SK-N-MC (cell line): Measurements from ENCODE around the gene NTSR1.

ENCODE experiments used
- DNase-seq: peaks from one replicate; pipeline ENCODE4 v3.0.0-alpha.2; 2011; ENCODE audit warnings: low read depth, low spot score
- H3K27ac ChIP-seq: fragments of 200-600 bp; sonication (generic); 2 replicates; pipeline ENCODE4 v1.5.1; 2016; ENCODE audit warnings: mixed run types
- H3K36me3 ChIP-seq: fragments of 200-600 bp; sonication (generic); 2 replicates; pipeline ENCODE4 v1.6.1; 2017; ENCODE audit warnings: antibody characterized with exemption, low read length, mixed read lengths; ENCODE audit not compliant: insufficient read depth
- H3K4me3 ChIP-seq: fragments of 200-600 bp; sonication (generic); 2 replicates; pipeline ENCODE4 v1.5.1; 2016
- H3K9ac ChIP-seq: fragments of 200-600 bp; sonication (generic); 2 replicates; pipeline ENCODE4 v1.8.0; 2017; ENCODE audit warnings: mixed run types, mixed read lengths; ENCODE audit not compliant: insufficient read length
- H3K9me3 ChIP-seq: fragments of 200-600 bp; sonication (generic); 2 replicates; pipeline ENCODE4 v1.6.1; 2017; ENCODE audit warnings: low read depth, mild to moderate bottlenecking, antibody characterized with exemption, low read length, moderate library complexity, mixed read lengths
- EZH2 ChIP-seq: fragments of 200-600 bp; sonication (generic); IDR thresholded peaks from one replicate; pipeline ENCODE4 v1.6.1; 2017; ENCODE audit warnings: antibody characterized with exemption
- FOXP2 ChIP-seq: optimal IDR thresholded peaks from 2 replicates; pipeline ENCODE3; 2011; ENCODE audit warnings: mild to moderate bottlenecking, moderate library complexity; ENCODE audit not compliant: insufficient read depth; ENCODE audit errors: extremely low read length, control extremely low read depth
- POLR2AphosphoS5 ChIP-seq: IDR thresholded peaks from 2 replicates; pipeline ENCODE4 v1.6.1; 2012; ENCODE audit warnings: mild to moderate bottlenecking, low read depth, low read length, borderline replicate concordance

Gene NTSR1

DNA sequence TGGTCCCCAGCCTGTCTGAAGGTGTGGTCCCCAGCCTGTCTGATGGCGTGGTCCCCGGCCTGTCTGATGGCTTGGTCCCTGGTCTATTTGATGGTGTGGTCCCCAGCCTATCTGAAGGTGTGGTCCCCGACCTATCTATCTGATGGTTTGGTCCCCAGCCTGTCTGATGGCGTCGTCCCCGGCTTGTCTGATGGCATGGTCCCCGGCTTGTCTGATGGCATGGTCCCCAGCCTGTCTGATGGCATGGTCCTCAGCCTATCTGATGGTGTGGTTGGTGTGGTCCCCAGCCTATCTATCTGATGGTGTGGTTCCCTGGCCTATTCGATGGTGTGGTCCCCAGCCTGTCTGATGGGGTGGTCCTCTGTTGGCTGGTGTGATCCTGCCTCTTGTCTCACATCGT lies 69.4 kb downstream of the NTSR1 start:
- no peak overlapping the region for H3K9ac ChIP-seq
- TF ChIP-seq EZH2 (no peak), POLR2AphosphoS5 (no peak), FOXP2 (no peak)
- H3K9me3 ChIP-seq, result no peaks in the 10 kb centered on the region
- no peak overlapping the region for H3K27ac ChIP-seq
- DNase-seq, result no peak
- H3K36me3 ChIP-seq, result no peaks in the 10 kb centered on the region
- no peak overlapping the region for H3K4me3 ChIP-seq

DNA sequence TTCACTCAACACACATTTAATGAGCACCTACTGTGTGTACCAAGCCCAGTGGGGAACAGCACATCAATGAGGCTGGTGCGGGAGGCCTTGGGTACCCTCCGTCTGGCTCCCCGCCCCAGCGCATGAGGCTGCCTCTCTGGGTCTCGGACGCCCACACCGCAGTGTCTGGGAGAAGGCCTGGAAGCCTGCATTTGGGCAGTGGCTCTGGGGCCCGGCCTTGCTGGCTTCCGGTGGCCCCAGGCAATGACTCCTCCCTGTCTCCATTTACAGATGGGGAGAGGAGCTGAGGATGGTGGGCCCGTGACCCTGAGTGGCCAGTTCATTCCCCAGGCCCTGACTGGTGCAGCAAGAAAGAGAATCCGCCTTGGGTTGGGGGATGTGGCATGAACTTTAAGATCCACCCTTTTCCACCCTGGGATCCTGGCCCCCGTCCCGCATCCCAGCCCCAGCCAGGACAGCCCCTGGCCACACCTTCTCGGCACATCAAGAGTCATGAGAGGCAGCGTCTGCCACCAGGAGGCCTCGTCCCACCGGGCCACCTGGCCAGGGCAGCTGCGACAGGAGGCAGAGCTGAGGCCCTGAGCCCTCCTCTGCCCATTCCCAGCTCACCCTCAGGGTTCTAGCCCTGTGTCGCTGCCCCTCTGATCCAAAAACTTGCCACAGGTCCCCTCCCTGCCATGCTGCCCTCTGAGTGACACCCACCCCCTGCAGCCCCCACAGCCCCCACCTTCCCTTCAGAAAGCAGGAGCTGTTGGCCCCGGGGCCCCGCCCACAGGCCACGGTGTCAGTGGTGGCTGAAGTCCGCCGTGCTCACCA lies 70.2 kb downstream of the NTSR1 start:
- DNase-seq, result no peak
- no peak overlapping the region for H3K4me3 ChIP-seq
- no peak overlapping the region for H3K9ac ChIP-seq
- no peak for TF ChIP-seq POLR2AphosphoS5
- TF ChIP-seq FOXP2, result no peak
- no peak for TF ChIP-seq EZH2
- no peak overlapping the region for H3K27ac ChIP-seq
- no peaks in the 10 kb centered on the region for H3K36me3 ChIP-seq
- no peaks in the 10 kb centered on the region for H3K9me3 ChIP-seq

GRCh38 chr20:62779417-62779685 lies 70.7 kb downstream of the NTSR1 start:
- TF ChIP-seq EZH2 (no peak), FOXP2 (no peak), POLR2AphosphoS5 (no peak)
- Histone ChIP-seq H3K36me3 (no peaks in the 10 kb centered on the region), H3K9me3 (no peaks in the 10 kb centered on the region), H3K27ac (no peak overlapping the region), H3K4me3 (no peak overlapping the region), H3K9ac (no peak overlapping the region)
- no peak for DNase-seq

GRCh38 chr20:62780204-62780603 lies 71.6 kb downstream of the NTSR1 start:
- H3K27ac ChIP-seq, result no peak overlapping the region
- no peak overlapping the region for H3K9ac ChIP-seq
- no peak for DNase-seq
- no peaks in the 10 kb centered on the region for H3K9me3 ChIP-seq
- no peak for TF ChIP-seq EZH2
- TF ChIP-seq FOXP2, result no peak
- no peak for TF ChIP-seq POLR2AphosphoS5
- H3K36me3 ChIP-seq, result no peaks in the 10 kb centered on the region
- no peak overlapping the region for H3K4me3 ChIP-seq

GRCh38 chr20:62780696-62781095 lies 72.1 kb downstream of the NTSR1 start:
- Histone ChIP-seq H3K36me3 (no peaks in the 10 kb centered on the region), H3K27ac (no peak overlapping the region), H3K9me3 (no peaks in the 10 kb centered on the region), H3K9ac (no peak overlapping the region), H3K4me3 (no peak overlapping the region)
- TF ChIP-seq EZH2 (no peak), FOXP2 (no peak), POLR2AphosphoS5 (no peak)
- no peak for DNase-seq

DNA sequence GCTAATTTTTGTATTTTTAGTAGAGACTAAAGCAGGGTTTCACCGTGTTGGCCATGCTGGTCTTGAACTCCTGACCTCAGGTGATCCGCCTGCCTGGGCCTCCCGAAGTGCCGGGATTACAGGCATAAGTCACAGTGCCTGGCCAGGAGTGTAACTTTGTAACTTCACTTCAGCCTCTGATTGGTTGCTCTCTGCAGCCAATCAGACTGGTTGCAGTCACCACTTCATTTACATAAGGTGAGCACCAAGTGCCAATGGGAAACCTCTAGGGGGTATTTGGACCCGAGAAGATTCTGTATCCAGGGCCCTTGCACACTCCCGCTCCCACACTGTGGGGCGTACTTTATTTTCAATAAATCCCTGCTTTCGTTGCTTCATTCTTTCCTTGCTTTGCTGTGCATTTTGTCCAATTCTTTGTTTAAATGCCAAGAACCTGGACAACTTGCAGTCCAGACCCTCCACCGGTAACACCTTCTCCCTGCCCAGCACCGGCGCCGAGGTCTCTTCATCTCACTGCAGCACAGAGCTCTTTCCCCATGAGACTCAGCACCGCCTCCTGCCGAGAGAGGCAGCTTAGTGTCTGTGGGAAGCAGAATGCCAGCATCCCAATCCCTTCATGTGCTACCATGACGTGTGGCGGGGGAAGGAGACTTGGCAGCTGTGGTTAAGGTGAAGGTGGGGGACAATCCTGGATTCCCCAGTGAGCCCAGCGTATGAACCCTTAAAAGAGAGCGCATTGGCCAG lies 73.7 kb downstream of the NTSR1 start:
- TF ChIP-seq EZH2 (no peak), POLR2AphosphoS5 (no peak), FOXP2 (no peak)

GRCh38 chr20:62782893-62783278 lies 74.2 kb downstream of the NTSR1 start:
- DNase-seq, result no peak
- no peak for TF ChIP-seq FOXP2
- no peak for TF ChIP-seq POLR2AphosphoS5
- TF ChIP-seq EZH2, result no peak
- Histone ChIP-seq H3K9ac (no peak overlapping the region), H3K4me3 (no peak overlapping the region), H3K9me3 (no peaks in the 10 kb centered on the region), H3K27ac (no peak overlapping the region), H3K36me3 (no peaks in the 10 kb centered on the region)

More for the DNA sequence above, 73.7 kb downstream of the NTSR1 start:
- Histone ChIP-seq H3K9ac (no peak overlapping the region), H3K4me3 (no peak overlapping the region), H3K27ac (no peak overlapping the region), H3K9me3 (no peaks in the 10 kb centered on the region), H3K36me3 (no peaks in the 10 kb centered on the region)
- DNase-seq, result no peak

DNA sequence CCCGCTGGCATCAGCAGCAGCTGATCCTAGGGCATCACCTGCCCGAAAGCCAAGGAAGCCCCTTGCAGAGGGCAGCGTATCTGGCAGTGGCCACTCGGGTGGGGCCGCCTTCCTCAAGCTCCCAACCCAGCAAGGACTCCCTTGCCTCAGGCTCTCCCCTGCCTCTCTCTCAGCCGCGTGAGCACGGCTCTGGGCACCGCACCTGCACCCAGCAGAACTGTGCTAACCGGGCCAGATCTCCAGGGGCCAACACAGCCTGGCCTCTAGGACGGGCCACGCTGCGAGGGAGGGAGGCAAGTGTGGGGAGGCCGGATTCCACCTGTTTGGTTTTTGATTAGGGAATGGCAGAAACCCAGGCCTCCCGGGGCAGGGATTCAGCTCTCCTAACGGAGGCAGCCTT lies 75.9 kb downstream of the NTSR1 start:
- DNase-seq, result no peak
- no peak overlapping the region for H3K4me3 ChIP-seq
- no peak for TF ChIP-seq POLR2AphosphoS5
- TF ChIP-seq FOXP2, result no peak
- TF ChIP-seq EZH2, result no peak
- no peak overlapping the region for H3K27ac ChIP-seq
- H3K9me3 ChIP-seq, result no peaks in the 10 kb centered on the region
- no peaks in the 10 kb centered on the region for H3K36me3 ChIP-seq
- H3K9ac ChIP-seq, result no peak overlapping the region
